NCI-H2081 treated with DMSO at 0.1 percent for 48 hours (cell line): ENCODE data around the gene PIK3R6.
"Not testable (repeated sequence)": the region's sequence is repeated elsewhere in the genome, so short reads cannot be mapped to it uniquely, and the experiment has no call there.

Source experiments
- DNase-seq: peaks from one replicate; lab custom pipeline; 2025; lab: John Stamatoyannopoulos, UW

Gene PIK3R6

DNA sequence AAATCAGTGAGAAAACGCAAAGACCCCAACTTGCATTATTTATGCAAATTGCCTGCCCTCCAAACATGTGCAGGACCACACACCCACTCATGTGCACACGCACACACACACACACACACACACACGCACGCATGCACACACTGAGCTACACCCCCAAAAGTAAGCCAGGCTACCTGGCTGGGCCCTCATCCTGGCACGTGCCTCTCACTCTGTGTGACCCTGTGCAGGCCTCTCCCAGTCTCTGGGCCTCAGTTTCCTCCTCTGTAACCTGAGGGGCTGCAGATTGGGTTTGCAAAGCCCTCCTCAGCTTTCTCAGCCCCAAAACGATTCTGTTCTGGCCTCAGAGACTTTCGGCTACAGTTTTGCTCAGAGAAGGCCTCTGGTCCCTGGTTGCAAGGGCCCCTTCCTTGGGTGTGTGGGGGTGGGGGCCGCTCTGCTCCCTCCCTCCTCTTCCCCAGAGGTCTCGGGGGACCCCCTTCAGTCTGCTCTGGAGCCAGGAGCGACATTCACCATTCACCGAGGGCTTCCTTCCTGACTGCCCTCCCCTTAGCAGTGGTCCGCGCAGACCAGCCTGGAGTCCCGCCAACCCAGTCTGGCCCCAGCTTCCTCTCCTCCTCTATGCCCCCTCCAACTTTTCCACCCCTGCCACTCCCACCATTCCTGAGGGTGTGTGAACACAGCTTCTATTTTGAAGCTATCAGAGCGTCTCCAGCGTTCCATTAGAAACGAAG, 5.4 kb upstream of the PIK3R6 start:
- DNase-seq, result no peak

DNA sequence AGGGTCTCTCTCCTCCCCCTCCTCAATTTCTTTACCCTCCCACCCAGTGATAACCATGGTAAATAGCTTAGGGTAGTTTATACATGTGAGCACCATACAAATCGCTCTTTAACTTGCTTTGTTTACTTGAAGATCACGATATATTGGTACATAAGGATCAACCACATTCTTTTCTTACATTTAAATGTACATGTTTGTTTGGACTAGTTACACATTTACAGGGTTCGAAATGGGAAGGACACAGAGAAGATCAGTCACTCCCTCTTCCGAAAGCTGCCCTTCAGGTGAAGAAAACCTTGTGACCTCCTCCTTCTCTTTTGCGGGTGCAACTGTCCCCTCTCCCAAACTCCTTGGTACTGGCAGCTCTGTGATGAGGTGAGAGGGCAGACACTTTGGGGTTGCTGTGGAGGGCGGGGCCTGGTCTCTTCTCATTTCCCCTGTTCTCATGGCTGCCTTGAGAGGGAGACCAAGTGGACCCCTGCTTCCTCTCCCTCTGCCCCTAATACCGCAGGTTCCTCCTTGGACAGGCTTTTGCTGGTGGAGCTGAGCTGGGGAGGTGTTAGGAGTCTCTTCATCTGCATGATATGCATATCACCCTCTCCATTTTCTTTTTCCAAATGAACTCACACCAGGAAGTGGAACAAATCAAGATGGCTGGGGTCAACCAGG, 4.7 kb upstream of the PIK3R6 start:
- DNase-seq, result no peak

DNA sequence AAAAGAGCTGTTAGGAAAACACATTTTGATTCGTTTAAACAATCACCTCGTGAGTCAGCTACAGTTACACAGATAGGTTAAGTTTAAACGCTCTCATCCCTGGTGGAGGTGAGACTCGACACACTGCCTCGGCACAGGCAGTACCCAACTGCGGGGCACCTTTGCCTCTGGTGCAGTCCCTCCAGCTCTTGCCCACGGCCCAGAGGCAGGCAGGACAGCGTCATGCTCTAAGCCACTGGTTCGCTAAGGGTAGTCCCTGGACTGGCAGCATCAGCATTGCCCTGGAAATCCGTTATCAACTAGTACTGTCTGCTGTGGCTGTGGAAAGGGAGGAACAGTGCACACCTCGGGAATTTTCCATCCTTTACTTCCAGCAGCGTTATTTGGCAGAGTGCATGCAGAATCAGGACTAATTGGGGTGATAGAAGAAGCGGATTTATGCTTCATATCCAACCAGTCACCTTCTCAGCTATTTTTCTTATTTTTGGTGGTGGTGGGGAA, 3.7 kb upstream of the PIK3R6 start:
- DNase-seq, result no peak

DNA sequence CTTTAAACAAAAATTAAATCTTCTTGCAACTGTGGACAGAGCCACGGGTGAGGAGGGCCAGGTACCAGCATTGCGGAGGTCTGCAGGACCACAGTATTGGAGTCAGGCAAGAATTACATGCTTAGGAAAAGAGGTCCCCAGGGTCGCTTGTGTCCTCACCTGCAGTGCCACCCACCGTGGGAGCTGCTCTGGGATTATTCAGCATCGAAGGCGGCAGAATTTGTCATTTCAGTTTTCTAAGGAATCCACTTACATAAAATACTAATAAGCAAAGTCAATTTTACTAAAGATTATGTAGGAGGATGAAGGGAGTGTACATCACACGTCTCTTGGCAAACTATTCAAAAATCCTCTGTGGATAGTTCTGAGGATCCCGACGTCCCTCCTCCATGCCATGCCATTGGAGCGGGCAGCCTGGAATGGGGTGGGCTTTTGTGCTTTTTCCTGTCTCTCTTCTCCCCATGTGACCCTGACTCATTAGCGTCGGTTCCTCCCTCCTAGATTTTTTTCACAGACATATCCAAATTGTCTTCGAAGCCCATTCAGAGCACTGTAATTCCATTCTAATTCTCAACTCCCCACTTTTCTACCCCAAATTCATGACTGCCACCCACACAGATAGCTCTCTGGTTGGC, 3.0 kb upstream of the PIK3R6 start:
- DNase-seq, result no peak

DNA sequence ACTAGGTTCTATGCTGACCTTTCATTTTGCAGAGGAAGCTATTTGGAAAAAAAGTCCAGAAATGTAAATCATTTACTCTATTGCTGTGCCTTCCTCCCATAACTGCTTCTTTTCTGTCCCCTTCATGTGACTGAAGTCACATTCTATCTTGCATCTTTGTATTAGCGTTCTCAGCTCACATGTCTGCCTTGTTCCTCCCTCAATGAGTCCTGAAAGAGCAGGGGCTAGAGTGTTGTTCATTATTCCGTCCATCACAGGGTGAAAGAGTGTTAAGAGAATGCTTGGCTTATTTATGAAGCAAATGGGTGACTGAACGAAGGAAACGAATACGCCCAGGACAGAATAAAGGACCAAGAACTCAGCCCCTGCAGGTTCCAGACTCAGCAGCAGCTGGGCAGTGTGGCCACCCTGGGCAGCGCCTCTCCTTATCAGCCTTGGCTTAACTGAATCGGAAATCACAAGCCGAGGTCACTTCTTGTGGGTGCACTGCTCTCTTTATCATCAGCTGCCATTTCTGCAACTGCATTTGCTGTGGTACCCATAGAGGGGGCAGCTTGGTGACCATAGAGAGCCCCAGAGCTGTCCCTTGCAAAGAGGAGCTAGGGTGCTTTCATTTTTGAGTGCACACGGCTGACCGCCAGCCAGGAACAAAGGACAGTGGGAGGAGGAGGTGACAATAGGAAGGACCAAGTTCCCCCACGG, 1.8 kb upstream of the PIK3R6 start:
- DNase-seq, result no peak

DNA sequence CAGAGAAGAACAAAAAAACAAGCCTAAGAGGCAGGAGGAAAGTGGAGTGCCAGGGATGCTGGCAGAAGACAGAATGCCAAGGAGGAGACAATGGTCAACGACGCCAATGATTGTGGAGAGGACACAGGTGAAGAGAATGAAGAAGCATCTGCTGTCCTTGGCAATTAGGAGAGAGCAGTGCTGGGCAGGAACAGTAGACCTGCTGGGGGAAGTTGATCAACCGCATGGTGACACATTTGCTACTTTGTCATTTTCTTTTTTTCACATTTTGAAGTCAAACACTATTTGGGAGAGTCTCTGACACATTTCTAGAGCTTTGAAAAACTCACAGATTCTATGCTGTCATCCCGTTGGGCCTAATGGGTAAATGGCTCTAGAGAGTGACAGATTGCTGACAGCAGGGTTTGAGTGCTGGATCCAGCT, 1.1 kb upstream of the PIK3R6 start:
- no peak for DNase-seq

DNA sequence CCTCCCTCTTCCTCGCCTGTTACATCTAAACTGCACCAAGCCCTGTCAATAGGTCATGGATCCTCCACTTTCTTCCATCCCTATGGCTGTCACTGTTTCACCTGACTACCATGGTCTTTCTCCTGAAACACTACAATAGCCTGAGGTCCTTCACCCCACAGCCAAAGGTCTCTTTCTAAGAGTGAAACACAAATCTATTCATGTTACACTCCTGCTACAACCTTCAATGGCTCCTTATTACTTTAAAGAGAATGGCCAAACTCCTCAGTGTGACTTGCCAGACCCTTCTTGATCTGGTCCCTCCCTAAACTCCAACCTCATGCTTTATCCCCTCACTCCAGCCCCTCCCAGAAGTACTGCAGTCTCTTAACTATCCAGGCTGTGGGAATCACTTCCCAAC, 618 bp upstream of the PIK3R6 start:
- DNase-seq, result no peak

DNA sequence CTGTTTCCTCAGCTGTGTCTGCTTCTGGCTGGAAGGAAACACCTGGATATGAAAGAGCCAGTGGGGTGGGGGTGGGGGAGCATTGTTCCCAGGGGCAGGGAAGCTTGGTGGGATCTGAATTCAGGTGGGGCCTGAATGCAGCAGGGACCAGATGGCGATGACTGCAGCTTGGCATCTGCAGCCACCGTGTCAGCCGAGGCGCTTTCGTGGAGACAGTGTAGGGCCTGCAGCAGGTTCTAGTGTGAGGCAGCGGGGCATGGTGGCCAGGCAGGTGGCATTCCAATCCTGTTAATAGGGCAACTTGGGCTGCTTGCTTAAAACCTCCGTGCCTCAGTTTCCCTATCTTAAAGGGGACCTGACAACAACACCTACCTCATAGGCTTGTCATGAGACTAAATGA, 1.7 kb downstream of the PIK3R6 start:
- DNase-seq, result no peak

DNA sequence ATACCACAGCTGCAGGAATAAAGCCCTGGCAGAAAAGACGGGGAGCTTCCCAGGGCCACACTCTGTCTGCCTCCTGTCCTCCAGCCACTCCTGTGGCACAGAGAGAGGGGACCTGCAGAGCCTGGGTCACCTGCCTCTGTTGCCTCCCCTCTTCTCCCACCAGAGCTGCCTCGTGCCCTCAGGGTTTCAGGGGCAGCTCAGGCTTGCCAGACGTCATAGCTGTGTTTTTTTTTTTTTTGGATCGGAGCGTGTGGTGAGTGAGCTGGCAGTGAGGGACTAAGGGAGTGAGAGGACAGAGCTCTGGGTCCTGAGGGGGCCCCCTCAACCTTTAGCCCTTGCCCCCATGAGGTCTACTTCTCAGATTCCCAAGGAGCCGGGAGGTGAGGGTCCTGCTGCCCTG, 2.1 kb downstream of the PIK3R6 start:
- DNase-seq, result no peak

DNA sequence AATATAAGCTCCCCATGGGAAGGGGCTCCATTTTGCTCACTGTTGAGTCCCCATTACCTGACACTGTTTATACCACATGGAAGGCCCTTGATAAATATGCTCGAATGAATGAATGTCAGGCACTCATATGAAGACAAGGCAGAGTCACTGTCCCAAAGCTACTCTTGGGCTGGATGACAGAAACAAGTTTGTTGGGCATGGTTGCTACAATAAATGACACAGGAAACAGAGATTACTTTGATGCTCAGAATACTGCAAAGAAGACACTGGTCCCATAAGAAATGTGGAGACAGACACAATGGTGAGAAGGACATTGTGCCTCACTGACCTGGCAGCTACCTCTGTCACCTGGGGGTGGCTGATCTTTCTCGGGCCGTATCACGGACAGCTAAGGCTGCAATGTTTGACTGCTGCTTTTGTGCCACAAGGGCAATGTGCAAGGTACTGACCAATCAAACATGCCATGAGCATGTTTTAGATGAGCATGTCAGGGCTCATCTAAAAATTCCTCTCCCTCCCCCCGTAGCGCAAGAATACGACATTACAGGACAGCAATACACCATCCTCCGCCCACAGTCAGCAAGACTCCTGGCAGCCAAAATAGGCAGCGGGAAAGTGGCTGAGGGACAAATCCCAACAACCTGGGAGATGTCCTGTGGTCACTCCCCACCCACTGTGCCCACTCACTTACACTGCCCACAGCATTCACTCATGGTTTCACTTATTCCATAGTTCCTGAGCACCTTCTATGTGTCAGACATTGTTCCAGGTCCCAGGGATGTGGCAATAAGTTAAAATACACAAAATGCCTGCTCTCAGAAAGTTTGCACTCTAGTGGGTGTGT, 5.0 kb downstream of the PIK3R6 start:
- DNase-seq, result no peak

DNA sequence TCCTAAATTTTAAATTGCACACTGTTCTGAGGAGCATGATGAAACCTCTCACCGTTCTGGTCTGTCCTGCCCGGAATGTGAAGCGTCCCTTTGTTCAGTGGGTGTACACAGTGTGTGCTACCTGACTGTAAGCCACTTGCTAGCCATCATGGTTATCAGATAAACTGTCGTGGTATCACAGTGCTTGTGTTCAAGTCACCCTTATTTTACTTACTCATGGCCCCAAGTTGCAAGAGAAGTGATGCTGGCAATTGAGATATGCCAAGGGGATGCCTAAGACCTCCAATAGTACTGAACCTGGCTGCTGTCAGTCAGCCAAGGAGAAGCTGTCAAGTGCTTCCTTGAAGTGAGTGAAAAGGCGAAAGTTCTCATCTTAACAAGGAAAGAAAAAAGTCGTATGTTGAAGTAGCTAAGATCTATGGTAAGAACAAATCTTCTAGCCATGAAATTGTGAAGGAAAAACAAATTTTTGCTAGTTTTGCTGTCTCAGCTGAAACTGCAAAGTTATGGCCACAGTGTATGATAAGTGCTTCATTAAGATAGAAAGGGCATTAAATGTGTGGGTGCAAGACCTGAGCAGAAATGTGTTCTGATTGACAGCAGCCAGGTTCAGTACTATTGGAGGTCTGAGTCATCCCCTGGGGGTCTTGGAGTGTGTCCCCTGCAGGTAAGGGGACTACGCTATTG, 5.8 kb downstream of the PIK3R6 start:
- no peak for DNase-seq

DNA sequence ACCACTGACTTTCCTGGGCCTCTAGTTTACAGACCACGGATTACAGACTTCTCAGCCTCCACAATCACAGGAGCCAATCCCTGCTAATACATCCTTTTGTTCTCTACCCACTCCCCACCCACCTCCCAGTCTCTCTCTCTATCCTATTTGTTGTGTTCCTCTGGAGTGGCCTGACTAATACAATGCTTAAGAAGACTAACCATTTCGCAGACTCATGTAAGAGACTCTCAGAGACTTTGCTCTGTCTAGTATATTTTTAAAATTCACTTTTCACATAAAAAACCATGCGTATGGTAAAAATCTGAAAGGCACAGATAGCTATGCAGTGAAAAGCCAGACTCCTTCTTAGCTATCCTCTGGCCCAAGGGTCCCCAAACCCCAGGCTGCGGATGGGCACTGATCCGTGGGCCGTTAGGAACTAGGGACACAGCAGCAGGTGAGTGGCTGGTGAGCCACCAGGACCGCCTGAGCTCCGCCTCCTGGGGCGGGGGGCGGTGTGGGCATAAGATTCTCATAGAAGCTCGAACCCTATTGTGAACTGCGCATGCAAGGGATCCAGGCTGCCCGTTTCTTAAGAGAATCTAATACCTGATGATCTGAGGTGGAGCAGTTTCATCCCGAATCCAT, 7.6 kb downstream of the PIK3R6 start:
- no peak for DNase-seq

DNA sequence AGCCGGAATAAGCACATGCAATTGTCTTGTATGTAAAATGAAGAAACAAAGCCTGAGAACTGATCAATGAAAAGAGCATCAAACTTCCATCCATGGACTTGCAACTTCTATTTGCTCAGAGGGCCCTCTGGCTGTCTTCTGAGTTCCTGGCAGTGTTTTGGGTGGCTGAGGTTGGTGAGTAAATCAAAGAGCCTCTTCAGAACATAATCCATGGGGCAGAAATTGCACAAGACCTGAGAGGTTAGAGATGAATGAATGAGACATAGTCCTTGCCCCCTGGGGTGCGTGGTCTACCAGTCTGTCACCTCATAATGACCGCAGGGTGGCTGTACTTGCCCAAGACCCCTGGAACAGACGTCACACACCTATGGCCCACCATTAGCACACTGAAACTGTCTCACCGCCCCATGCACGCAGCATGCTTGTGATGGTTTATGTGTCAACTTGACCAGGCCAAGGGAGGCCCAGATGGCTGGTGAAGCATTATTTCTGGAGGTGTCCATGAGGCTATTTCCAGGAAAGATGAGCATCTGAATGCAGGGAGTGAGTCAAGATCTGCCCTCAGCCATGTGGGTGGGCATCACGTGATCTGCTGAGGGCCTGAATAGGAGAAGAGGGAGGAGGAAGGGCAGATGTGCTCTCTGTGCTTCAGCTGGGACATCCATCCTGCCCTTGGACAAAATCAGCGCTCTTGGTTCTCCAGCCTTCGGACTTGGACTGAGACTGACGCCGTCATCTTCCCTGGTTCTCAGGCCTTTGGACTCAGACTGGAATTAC, 8.3 kb downstream of the PIK3R6 start:
- no peak for DNase-seq

DNA sequence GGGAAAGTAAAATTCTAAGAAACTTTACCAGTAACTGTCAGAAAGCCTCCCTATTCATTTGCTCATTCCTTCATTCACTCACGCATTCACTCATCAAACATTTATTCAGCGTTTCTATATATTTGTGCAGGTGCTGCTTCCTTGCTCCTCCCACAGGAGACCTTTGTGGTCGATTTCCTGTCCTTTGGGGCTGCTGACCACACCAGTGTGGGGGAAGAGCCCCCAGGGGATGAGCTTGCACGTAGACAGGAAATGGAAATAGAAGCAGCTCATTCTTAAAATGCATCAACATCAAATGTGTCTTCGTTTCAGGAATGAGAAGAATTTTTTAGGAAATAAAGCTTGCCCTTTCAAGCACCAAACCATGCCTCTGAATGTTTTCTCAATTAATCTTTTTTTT, 9.6 kb downstream of the PIK3R6 start:
- DNase-seq, result no peak

DNA sequence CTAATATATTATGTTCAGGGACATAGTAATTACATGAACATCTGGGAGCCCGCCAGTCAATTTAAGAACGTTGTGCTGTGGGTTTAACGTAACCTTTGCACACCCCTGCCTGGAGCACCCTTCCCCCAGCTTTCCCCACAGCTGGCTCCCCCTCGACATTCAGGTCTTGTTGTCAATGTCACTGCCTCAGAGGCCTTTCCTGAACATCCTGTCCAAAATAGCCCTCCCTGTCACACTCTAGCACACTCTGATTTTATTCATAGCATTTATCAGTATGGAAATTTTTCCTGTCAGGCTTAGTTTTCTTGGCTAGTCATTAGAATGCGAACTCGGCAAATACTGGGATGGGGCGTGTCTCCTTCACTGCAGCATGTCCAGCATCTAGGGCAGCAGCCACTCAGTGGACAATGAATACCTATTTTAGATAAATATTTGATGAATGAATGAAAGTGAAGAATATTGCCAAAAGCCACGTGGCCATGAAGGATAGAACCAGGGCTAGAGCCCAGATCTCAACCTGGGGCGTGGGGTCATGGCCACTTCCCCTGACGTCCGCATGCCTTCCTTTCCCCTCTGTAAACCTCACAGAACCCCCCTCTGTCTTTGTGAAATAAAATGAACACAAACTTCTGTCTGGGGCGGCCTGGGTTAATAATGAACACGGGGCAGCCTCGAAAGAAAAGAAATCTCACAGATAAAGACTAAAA, 10.5 kb downstream of the PIK3R6 start:
- no peak for DNase-seq

DNA sequence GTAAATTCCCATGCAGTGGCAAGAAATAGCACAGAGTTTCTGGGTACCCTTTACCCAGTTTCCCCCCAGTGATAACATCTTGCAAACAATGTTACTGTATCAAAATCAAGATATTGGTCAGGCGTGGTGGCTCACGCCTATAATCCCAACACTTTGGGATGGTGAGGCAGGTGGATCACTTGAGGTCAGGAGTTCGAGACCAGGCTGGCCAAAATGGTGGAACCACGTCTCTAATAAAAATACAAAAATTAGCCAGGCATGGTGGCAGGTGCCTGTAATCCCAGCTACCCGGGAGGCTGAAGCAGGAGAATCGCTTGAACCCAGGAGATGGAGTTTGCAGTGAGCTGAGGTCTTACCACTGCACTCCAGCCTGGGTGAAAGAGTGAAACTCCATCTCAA, 11.3 kb downstream of the PIK3R6 start:
- not testable (repeated sequence) for DNase-seq

DNA sequence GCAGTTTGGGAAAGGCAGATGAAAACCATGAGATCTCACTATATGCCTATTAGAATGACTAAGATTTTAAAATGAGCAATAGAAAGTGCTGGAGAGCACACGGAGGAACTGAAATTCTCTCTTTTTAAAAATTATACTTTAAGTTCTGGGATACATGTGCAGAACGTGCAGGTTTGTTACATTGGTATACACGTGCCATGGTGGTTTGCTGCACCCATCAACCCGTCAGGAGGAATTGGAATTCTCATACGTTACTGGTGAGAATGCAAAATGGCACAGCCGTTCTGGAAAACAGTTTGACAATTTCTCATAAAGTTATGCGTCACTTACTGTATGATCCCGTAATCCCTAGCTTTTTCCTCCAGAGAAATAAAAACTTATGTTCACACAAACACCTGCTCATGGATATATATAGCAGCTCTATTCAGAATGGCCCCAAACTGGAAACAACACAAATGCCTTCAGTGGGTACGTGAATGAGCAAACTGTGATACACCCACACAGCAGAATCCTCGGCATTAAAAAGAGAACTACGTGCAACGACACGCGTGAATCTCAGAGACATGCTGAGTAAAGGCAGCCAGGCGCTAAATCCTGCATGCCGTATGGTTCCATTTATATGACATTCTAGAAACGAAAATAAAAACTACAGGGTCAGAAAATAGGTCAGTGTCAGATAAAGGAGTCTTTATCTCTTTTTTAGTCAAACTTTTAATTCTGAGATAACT, 11.8 kb downstream of the PIK3R6 start:
- DNase-seq, result no peak

DNA sequence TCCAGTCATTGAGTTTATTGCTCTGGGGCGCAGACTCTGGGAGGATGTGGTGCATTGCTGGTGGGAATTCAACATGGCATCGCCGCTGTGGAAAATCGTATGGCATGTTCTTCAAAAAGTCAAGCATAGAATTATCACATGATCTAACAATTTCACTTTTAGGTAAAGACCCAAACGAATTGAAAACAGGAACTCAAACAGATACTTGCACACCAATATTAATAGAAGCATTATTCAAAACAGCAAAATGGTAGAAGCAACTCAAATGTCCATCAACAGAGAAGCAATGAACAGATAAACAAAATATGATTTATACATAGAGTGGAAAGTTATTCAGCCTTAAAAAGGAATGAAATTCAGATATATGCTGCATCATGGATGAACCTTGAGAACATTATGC, 15.9 kb downstream of the PIK3R6 start:
- no peak for DNase-seq
